ENCODE results near the gene SRGAP3.

Gene SRGAP3

DNA sequence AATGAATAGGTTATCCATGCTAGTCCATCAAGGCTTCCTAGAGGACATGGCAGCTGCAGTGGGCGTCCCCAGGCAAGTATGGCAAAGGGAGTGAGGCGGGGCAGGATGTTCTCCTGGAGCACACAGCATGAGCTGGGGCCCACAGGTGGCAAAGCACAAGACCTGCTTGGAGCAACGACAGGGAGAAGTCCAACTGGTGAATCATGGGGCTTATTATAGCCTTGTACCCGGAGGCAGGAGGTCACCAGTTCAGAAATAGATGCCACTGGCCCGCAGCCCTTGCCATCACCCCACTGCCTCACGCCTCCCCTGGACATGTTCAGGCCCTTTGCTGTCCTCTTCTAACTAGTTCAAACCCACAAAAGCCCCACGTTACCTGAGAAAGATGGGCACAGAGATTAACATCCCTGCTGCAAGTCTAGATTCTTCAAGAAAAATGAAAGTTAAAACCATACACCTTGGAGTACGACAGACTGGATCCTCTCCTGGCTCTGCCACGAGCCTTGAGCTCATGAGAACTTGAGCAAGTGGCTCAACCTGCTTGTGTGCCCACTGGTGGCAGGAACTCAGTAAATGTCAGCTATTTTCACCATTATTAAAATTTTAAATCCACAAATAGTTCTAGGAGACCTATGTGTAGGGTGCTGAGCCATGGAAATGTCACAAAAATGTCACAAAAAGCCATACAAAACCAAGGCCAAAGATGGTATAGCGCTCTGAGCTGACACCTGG, 1.8 kb upstream of the SRGAP3 start:
- no peak for DNase-seq (ENCODE audit: low read depth)

DNA sequence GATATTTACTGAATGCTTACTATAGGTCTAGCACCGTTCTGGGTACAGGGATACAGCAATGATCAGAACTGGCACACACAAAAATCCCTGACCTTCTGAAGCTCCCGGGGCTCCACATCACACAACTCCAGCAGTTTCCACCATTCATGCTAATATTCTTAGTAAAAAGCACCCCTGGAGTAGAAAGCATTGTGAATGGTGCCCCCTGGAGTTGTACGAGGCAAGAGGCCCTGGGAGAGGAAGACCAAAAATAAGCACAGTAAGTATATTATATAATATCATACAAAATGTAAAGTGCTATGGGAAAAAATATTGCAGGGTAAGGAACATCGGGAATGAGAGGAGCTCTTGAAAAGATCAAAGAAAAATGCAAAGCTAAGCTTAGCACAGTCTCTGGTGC, 790 bp upstream of the SRGAP3 start:
- no peak for DNase-seq (ENCODE audit: low read depth)

DNA sequence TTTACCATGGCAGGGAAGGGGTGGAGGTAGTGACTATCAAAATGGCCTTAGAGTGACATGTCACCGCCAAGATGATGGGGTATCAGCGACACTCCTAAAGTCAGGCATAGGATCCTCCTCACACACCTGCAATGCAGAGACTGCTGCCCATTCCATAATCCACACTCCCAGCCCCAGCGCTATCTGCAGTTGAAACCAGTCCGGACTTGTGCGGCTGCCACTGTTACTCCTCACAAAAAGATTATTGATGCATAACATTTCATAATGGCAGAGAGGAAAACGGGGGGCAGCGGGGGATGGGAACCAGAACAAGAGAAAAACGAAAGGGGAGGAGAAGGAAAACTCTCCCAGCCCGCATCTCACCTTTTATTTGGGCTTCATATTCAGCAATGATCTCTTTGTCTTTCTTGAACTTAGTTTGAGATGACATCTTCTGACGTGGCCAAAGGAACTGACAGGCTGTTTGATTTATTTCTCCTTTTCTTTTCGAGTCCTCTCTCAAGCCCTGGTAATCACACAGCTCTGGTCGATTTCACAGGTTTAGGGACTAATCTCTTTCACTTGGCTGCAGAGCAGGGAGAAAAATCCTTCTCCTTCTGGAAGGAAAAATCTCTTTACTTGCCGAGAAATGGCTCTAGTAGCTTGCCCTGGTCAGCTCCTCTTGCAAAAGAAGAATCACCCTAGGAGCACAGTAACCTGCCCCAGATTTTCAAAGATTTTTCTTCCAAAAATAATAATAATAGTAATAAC, 749 bp downstream of the SRGAP3 start:
- no peak for DNase-seq (ENCODE audit: low read depth)

DNA sequence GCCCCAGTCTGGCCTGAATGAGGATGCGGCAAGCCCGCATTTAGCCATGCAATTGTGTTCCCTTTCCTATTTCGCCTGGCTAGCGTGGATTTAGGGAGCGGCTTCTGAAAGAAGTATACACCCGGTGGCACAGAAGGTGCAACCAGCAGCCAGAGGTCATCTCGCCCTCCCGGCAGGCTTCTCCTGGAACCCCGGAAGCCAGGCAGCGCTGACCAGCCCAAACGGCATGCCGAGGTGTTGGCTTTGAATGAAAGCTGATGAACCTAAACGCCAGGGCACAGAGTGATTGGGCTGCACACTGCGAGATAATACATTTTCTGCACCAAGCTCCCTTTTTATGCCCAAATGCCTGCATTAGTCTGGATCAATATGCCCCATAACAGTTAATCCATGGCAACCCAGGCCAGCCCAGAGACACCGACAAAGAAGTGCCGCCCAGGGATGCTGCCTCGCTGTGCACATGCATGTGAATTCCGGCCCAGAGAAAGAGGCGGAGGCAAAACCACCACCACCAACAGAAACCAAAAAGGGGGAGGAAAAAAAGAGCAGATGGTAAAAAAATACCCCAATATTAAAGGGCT, 1.4 kb downstream of the SRGAP3 start:
- no peak for DNase-seq (ENCODE audit: low read depth)

DNA sequence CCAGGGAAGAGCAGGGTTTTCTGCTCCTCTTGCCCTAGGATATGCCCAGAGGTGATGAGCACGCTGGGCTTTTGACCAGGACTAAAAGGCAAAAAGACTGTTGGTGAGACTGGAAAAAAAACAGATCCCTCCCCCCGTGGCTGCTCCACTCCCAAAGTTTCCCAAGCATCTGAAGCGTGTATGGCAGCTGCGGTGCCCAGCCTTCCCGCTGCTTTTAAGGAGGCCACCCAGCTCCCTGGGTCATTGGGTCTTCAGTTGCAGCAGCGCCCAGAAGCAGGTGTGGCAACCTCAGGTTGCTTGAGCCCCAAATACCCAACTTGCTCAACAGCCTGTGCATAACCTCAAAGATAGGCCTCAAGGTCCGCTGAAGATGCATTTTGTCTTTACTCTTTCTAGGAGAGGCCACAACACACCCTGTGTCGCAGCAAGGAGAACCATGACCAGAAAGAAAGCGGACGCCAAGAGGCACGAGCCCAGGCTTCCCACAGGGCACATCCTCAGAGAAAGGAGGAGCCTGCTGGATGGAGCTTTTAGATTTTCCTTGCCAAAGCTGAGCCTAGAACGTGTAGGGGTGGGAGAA, 2.0 kb downstream of the SRGAP3 start:
- DNase-seq (ENCODE audit: low read depth) = no peak

DNA sequence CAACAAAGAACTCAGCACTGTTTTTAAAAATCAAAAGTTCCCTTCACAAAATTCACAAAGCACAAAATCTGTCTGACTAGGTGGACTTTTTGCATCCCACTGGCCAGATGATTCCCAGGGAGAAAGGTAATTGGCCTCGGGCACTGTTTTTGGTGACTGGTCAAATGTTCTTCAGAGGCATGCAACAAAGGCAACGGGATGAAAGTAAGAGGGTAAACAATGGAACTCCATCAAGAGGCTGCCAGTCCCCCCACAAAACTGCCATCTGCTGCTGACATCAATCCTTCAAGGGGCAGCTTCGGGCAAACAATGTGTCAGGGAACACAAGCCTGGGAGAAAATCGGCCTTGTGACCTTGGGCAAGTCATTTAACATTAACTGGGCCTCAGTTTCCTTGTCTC, 3.3 kb downstream of the SRGAP3 start:
- DNase-seq (ENCODE audit: low read depth) = no peak

DNA sequence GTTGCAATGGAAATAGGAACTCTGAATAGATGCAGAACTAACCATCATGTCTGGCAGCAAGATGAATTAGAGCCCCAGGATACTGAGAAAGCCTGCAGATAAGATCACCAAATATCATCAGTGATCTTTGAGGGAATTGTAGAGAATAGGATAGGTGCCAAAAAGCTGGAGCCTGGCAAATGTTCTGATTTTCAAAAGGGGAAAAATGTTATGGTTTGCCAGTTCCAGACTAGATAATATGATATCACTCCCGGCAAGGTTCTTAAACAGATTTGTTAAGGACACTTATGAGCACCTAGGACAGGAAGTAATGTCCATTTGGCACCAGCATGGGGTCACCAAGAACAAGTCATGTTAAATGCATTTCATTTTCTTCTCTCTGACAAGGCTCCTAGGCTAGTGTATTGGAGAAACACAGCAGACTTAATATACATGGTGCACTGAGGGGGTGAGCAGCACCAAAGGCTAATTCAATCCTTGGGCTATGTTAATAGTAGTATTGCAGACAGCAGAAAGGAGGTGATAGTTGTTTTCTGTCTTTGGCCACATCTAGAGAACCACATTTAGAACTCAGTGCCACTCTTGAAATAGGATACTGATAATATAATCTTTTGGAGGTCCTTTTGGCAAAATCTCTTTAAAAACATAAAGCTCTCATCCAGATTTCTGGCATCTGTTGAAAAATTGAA, 4.8 kb downstream of the SRGAP3 start:
- no peak for DNase-seq (ENCODE audit: low read depth)

GRCh38 chr3:9241956-9242355, 7.5 kb downstream of the SRGAP3 start:
- DNase-seq (ENCODE audit: low read depth) = no peak

DNA sequence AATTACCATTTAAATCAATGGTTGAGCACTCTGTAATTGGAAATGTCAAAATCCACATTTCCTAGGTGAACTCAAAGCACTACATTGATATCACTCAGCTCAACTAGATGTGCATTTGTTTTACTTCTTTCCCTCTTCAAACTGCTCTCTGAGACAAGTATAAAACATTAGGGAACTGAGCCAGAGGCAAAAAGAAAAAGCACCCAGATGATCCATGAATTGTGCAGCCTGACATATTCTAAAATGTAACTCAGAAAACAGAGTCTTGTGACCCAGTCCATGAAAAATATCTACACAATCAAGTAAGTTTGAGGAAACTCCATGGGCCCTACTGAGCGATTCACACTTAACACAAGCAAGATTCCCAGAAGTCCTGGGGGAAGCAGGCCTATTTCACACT, 9.8 kb downstream of the SRGAP3 start:
- DNase-seq (ENCODE audit: low read depth) = no peak

DNA sequence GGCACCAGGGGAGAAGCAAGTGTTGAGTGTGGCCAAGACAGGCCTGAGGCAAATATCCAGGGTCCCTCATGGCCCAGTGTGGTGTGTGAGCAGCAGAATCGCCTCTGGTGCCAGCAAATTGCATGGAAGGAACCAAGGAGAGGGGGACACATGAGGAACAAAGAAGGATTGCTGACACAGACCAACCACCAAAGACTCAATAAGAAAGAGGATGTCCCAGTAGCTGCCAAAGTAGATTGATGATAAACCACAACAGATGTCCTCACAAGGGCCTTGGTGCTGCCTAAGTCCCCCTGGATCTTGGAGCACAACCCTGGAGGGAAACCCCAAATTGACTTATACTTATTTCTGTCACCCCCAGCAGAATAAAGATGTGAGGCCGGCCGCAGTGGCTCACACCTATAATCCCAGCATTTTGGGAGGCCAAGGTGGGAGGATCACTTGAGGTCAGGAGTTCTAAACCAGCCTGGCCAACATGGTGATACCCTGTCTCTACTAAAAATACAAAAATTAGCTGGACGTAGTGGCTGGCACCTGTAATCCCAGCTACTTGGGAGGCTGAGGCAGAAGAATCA, 10.6 kb downstream of the SRGAP3 start:
- DNase-seq (ENCODE audit: low read depth) = no peak

GRCh38 chr3:9238276-9238675, 11.2 kb downstream of the SRGAP3 start:
- DNase-seq (ENCODE audit: low read depth) = no peak

DNA sequence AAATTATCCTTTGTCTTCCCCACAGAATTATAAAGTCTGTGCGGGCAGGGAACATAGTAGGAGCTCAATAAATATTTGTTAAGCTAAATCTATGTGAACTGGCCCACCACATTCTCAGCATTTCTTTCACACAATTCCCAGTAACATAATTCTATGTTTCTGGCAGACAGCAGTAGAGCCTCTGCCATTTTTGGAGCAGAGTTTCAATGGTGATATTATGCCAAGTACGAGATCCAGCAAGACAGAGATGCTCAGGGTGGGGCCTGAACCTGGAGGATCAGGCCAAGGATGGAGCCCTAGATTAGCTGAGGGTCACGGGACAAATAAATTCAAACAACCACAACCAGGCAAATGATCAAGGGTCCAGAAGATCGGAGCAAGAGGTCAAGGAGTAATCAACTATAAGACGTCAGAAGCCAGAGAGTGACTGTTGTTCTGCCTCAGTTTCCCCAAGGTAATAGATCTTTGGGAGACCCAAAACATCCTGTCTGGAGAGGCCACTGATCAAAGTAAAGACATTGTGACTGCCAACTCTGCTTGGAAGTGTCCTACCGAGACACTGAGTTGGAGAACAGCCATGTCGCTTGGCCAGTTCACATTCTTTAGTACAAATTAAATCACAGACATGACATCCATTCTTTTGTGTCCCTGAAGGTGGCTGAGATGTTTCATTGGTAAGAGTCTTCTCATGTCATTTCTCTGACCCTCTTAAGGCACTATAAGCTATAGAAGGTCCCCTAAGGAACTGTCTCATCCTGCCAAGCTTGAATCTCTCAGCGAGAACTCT, 15.4 kb downstream of the SRGAP3 start:
- DNase-seq (ENCODE audit: low read depth) = no peak

DNA sequence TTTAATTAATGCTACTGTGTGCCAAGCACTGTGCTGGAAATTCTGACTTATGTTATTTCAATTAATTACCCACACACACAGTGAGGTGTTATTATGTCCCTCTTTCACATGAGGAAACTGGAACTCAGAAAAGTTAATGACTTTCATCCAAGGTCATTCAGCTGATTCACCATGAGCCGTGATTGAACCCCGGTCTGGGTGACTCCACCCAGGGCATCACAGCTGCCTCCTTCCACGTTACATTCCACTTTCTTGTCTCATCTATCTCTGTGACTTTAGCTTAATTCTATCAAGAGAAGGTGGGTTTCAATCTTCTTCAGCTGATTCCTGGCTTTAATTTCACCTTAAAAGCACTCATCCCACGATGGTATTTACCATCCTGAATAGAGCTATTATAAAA, 16.3 kb downstream of the SRGAP3 start:
- DNase-seq (ENCODE audit: low read depth) = no peak

- no peak for DNase-seq (ENCODE audit: low read depth)
These were observed 17.5 kb downstream of the SRGAP3 start for GRCh38 chr3:9231937-9232336.

- DNase-seq (ENCODE audit: low read depth) = no peak
These were observed 18.0 kb downstream of the SRGAP3 start for GRCh38 chr3:9231471-9231870.

DNA sequence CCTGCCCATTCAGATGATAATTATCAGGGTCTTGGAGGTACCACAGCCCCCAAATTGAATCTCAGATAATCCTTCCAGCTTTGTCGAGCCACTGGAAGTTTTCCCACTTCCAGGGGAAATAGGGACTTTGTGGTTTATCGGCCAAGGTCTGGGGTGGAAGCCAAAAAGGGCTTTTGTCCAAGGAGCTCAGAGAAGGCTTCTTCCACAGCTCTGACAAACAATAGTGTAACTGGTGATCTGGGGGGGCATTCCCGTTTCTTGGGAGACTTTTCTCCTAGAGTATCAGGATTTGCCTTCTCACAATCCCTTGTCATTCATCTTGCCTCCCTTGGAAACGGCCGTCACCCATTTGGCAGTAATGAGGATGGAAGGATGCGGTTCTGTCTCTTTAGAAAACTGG, 18.4 kb downstream of the SRGAP3 start:
- DNase-seq (ENCODE audit: low read depth) = no peak

- no peak for DNase-seq (ENCODE audit: low read depth)
These were observed 18.9 kb downstream of the SRGAP3 start for GRCh38 chr3:9230596-9230995.

DNA sequence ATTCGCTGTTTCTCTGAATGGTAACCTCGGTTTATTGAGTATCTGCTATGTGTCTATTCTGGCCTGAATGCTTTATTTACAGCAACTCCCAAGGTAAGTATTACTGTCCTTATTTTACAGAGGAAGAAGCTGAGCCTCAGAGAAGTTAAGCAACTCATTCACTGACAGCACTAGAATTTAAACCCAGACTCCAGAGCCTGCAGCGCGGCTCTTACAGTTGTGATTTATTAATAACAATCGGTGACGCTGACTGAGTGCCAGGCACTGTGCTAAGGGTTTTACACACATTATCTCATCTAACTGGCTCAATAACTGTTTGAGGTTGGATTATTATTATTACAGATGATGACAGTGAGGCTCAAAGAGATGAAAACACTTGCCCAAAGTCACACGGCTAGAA, 19.6 kb downstream of the SRGAP3 start:
- no peak for DNase-seq (ENCODE audit: low read depth)

DNA sequence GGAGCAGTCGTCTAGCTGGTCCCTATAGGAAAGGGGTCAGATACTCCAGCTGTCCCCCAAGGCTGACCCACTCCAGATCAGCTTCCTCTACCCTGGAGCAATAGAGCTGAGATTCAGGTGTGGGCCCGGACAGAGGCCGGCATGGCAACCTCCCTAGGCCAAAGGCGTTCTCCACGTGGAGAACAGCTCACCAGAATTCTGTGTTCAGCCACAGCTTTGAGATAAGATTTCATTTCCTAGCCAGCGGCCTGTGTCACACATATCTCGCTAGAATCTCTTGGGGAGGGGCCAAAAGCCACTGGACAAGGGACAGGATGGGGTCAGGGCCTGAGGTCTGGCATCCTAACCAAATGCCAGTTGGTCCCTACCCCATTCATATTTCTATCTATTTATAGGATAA, 20.1 kb downstream of the SRGAP3 start:
- DNase-seq (ENCODE audit: low read depth) = no peak

- DNase-seq (ENCODE audit: low read depth) = no peak
These were observed 23.1 kb downstream of the SRGAP3 start for GRCh38 chr3:9226326-9226725.

DNA sequence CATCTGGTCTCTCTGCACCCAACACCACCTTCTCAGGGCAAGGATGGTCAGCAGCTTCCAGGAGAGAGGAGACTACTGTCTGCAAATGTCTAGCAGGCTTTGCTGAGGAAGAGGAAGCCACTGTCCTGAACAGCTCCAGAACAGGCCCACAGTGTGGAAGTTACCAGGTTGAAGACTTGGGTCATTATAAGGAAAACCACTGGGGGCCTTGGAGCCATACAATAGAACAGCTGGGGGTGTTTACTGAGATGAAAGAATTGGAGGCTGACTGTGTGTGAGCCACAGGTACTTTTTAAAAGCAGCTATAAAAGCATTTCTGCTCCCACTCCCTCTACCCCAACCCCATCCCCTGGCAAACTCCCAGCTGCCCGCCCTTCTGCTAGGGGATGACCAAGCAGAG, 24.2 kb downstream of the SRGAP3 start:
- DNase-seq (ENCODE audit: low read depth) = no peak
